Measurements from ENCODE around the gene STK10. TPM values are rescaled to one million over a fixed set of nuclear protein-coding genes. Genes with fewer than 3 reads are reported as not detected.

STK10 gene
- total RNA-seq, 1 donor: 27.1 TPM

GRCh38 chr5:171992305-171992704 lies 195.7 kb downstream of the STK10 start:
- Histone ChIP-seq H3K27me3 (ENCODE audit: insufficient read depth, low read length) (no peaks in the 10 kb centered on the region), H3K4me3 (ENCODE audit: insufficient read depth, low read length) (no peak overlapping the region), H3K9me3 (ENCODE audit: low read depth, low read length) (no peaks in the 10 kb centered on the region), H3K27ac (ENCODE audit: low read depth, low read length) (no peak overlapping the region), H3K36me3 (ENCODE audit: insufficient read depth, low read length) (no peaks in the 10 kb centered on the region), H3K79me2 (ENCODE audit: insufficient read depth, low read length) (peaks cover 92% of the 10 kb centered on the region), H4K20me1 (ENCODE audit: insufficient read depth, low read length) (peaks cover 56% of the 10 kb centered on the region), H3K4me2 (ENCODE audit: insufficient read depth, low read length) (no peak overlapping the region), H3K4me1 (ENCODE audit: insufficient read depth, low read length) (peaks cover 19% of the 10 kb centered on the region), H2AFZ (ENCODE audit: low read length) (no peak overlapping the region)
- DNase-seq (ENCODE audit: insufficient read length, low spot score, missing footprints): no peak
- TF ChIP-seq CTCF (IDR thresholded peaks at IDR 0.05; ENCODE audit: extremely low read depth, low read depth, low read length): no peak

Other genes starting within 250 kb of the STK10 start
- 72.5 and 76.7 TPM in 2 replicates for gene FBXW11, start 181.6 kb downstream of the STK10 start, total RNA-seq
- not detected in 2 replicates for gene EFCAB9, start 5.9 kb upstream of the STK10 start, total RNA-seq
- 37.6 and 38.3 TPM in 2 replicates for gene UBTD2, start 95.5 kb upstream of the STK10 start, total RNA-seq